BLaER1 treated with 17β-estradiol and CSF1 and Interleukin-3, amounts not matched to agents 10 nM and 100 nM (cell line): ENCODE measurements around the gene ESR1.
"Not testable (repeated sequence)": the region's sequence is repeated elsewhere in the genome, so short reads cannot be mapped to it uniquely, and the experiment has no call there.

Experiments
- H3K27ac ChIP-seq, 11 experiments: shearing (Covaris generic); formaldehyde crosslinking; 2 replicates each; pipeline ENCODE4 v1.8.1; 2022
- H3K27me3 ChIP-seq, 11 experiments: shearing (Covaris generic); formaldehyde crosslinking; 2 replicates each; pipeline ENCODE4 v1.8.1; 2022
- H3K36me3 ChIP-seq, 11 experiments: shearing (Covaris generic); formaldehyde crosslinking; 2 replicates each; pipeline ENCODE4 v1.8.1; 2022
- H3K4me1 ChIP-seq, 10 experiments: shearing (Covaris generic); formaldehyde crosslinking; 2 replicates each; pipeline ENCODE4 v1.8.1; 2022
- H3K4me2 ChIP-seq, 11 experiments: shearing (Covaris generic); formaldehyde crosslinking; 2 replicates each; pipeline ENCODE4 v1.8.1; 2022
- H3K4me3 ChIP-seq, 10 experiments: shearing (Covaris generic); formaldehyde crosslinking; 2 replicates each; pipeline ENCODE4 v1.8.1; 2022
- H3K9ac ChIP-seq, 11 experiments: shearing (Covaris generic); formaldehyde crosslinking; 2 replicates each; pipeline ENCODE4 v1.8.1; 2022
- H3K9me3 ChIP-seq, 11 experiments: shearing (Covaris generic); formaldehyde crosslinking; replicated peaks in 1 of 11; 2 replicates each; pipeline ENCODE4 v1.8.1; 2022
- H4K20me1 ChIP-seq, 11 experiments: shearing (Covaris generic); formaldehyde crosslinking; 2 replicates each; pipeline ENCODE4 v1.8.1; 2022
- Cebpa-rat ChIP-seq, 11 experiments: shearing (Covaris generic); IDR thresholded peaks; 2 replicates each; pipeline ENCODE4 v1.8.1; 2022

ESR1 gene

DNA sequence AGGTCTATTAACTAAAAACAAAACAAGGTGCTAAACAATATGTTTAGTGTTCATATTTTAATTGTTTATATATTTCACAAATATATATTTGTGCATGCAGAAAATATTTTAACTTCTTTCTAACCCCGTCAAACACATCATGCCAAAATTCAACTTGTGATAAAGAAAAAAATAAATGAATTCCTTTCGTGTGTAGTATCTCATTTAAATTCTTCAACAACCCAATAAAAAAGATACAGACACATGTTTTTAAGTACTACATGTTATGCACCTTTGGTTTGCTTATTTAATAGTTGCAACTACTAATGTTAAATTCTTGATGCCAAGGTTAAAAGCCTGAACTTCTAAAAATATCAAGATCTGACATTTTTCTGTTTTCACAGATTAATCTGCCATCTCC is 252.4 kb downstream of the ESR1 start:
- H4K20me1 ChIP-seq: peaks cover 0 to 4% (median 0%) of the 10 kb centered on the region in 11 experiments; a peak in 1 of 22 replicates
- no peaks in the 10 kb centered on the region for H3K4me1 ChIP-seq
- TF ChIP-seq Cebpa-rat (IDR thresholded peaks at IDR 0.05): no peak
- H3K36me3 ChIP-seq: peaks cover 0 to 4% (median 0%) of the 10 kb centered on the region in 11 experiments; a peak in 1 of 22 replicates
- H3K4me2 ChIP-seq: no peak overlapping the region
- H3K27ac ChIP-seq: no peak overlapping the region
- no peak overlapping the region for H3K9ac ChIP-seq
- H3K9me3 ChIP-seq: no peaks in the 10 kb centered on the region
- no peak overlapping the region for H3K4me3 ChIP-seq
- no peaks in the 10 kb centered on the region for H3K27me3 ChIP-seq

DNA sequence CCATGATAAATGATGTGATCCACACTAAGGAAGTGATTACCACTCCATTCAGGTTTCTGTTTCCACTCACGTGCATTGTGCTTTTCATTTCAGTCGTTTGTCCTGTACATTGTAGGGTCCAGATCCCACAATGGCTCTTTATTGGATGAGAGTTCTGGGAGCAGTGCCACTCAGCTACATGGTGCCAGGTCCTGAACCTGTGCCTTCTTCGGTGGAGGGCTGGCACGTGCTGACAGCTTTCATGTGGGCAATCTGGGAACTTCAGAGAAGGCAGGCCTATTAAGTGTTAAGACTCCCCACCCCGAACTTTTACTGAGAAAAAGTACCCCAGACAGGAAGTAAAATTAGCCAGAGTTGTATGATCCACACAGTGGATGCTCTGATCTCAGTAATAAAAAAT is 255.0 kb downstream of the ESR1 start:
- Histone ChIP-seq H3K9me3 (no peaks in the 10 kb centered on the region), H3K36me3 (peaks cover 0 to 4% (median 0%) of the 10 kb centered on the region in 11 experiments; a peak in 1 of 22 replicates), H4K20me1 (0 out of 22 replicates have a peak, but pooled peaks cover 0 to 4% (median 0%) of the 10 kb centered on the region in 11 experiments), H3K4me3 (no peak overlapping the region), H3K9ac (no peak overlapping the region), H3K4me1 (no peaks in the 10 kb centered on the region), H3K27ac (no peak overlapping the region), H3K27me3 (no peaks in the 10 kb centered on the region), H3K4me2 (no peak overlapping the region)
- TF ChIP-seq Cebpa-rat (IDR thresholded peaks at IDR 0.05): no peak

DNA sequence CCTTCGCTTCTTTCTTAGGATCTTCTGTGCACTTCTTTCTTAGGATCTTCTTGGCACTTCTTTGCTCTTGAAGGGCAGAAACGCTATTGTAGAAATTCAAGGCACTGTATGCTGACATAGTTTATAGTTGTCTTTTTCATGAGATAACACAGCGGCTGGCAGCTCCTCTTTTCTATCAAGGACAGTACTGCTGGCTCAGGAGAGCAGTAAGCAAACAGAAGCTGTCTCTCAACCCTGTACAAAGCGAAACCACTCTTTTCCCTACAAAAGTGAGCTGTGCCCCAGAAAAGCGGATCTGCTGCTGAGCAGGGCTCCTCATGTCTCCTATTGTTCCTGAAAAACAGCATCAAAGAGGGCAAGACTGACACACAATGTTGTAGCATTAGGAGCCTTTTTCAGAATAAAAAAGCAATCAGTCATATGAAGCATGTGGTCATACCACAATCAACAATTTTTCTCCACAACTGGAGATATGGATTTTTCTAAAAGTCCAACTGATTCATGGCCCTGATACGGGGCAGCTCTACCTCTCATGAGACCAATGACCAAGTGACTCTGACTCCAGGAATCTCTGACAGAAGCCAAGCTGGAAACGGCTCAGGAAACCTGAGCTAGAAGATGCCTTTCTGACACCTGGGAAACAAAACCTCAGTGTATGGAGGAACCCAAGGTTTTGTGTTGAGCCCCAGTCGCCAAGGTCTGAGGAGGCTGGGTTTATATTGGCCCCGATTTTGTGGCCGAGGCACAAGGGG is 255.9 kb downstream of the ESR1 start:
- Histone ChIP-seq H3K27me3 (no peaks in the 10 kb centered on the region), H4K20me1 (0 out of 22 replicates have a peak, but pooled peaks cover 0 to 4% (median 0%) of the 10 kb centered on the region in 11 experiments), H3K4me3 (no peak overlapping the region), H3K4me1 (no peaks in the 10 kb centered on the region), H3K27ac (no peak overlapping the region), H3K4me2 (no peak overlapping the region), H3K9ac (no peak overlapping the region), H3K36me3 (peaks cover 0 to 4% (median 0%) of the 10 kb centered on the region in 11 experiments; a peak in 1 of 22 replicates), H3K9me3 (no peaks in the 10 kb centered on the region)
- TF ChIP-seq Cebpa-rat (IDR thresholded peaks at IDR 0.05): no peak

DNA sequence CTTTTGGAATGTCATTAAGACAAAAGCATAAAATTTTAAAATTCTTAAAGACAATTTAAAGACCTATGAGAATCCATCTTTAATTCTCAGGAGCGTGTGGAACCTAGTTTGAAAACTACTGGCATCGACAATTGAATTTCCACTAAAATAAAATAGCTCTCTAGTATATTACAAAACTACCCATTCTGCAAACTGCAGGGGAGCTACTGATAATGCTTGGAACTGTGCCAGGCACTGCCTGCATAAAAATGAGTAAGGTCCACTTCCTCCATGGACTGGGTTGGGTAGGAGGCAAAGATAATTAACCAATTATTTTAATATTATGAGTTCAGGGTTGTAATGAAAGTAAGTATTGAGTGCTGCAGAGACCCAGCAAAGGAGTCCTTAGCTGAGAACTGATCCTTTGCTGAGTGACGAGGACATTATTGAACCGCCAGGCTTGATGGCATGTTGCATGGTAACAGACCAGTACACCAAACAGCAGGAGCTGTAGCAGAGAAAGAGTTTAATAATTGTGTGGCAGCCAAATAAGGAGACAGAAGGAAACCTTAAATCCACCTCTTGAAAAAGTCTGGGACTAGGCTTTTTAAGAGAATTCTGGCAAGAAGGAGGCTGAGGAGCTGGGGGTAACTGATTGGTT is 261.3 kb downstream of the ESR1 start:
- H3K27ac ChIP-seq: no peak overlapping the region
- H4K20me1 ChIP-seq: no peaks in the 10 kb centered on the region
- no peaks in the 10 kb centered on the region for H3K4me1 ChIP-seq
- no peaks in the 10 kb centered on the region for H3K36me3 ChIP-seq
- no peaks in the 10 kb centered on the region for H3K27me3 ChIP-seq
- H3K9ac ChIP-seq: no peak overlapping the region
- H3K4me3 ChIP-seq: no peak overlapping the region
- TF ChIP-seq Cebpa-rat (IDR thresholded peaks at IDR 0.05): no peak
- no peak overlapping the region for H3K4me2 ChIP-seq
- no peaks in the 10 kb centered on the region for H3K9me3 ChIP-seq

DNA sequence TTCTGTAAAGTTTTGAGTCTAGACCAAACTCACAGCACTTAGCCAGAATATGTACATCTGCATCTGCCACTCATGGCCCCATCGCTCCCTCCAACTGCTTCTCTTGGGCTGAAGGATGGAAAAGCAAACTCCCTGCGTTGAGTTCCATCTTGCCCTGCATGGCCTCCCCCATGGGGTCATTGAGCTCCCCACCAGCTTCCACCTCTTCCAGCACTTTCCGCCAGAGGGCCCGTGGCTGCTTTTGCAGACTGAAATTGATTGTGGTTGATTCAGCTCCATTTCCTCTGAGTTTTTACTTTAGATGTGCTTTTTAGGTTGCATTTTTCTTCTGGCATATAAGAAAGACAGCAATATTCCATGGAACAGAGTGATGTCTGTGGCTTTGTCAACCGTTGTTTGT is 263.1 kb downstream of the ESR1 start:
- peaks cover 2 to 17% (median 9%) of the 10 kb centered on the region in 11 experiments; a peak in 17 of 22 replicates for H3K9me3 ChIP-seq
- no peak overlapping the region for H3K27ac ChIP-seq

DNA sequence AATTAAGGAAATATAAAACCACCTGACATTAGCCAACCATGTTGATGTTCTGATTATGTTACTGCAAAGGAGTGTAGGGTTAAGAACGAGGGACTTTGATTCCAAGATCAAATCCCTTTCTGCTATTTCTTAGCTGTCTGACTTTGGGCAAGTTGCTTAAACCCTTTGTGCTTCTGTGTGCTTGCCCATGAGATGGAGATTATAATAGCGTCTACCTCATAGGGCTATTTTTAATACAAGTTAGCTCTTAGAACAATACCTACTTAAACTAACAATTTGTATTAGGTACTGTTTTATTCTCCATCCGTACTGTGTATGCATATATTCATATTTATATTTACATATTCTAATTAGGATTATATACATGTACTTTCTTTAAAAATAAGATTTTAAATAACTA is 263.8 kb downstream of the ESR1 start:
- no peaks in the 10 kb centered on the region for H4K20me1 ChIP-seq
- no peak for TF ChIP-seq Cebpa-rat (IDR thresholded peaks at IDR 0.05)
- no peaks in the 10 kb centered on the region for H3K27me3 ChIP-seq
- no peak overlapping the region for H3K9ac ChIP-seq
- no peak overlapping the region for H3K27ac ChIP-seq
- no peak overlapping the region for H3K4me2 ChIP-seq
- H3K9me3 ChIP-seq: peaks cover 10 to 25% (median 17%) of the 10 kb centered on the region in 11 experiments
- H3K4me3 ChIP-seq: no peak overlapping the region
- 0 out of 22 replicates have a peak, but pooled peaks cover 0 to 5% (median 0%) of the 10 kb centered on the region in 11 experiments for H3K36me3 ChIP-seq
- H3K4me1 ChIP-seq: no peaks in the 10 kb centered on the region

More for the DNA sequence above, 263.1 kb downstream of the ESR1 start:
- no peaks in the 10 kb centered on the region for H3K4me1 ChIP-seq
- no peak overlapping the region for H3K9ac ChIP-seq
- H4K20me1 ChIP-seq: no peaks in the 10 kb centered on the region
- H3K4me2 ChIP-seq: no peak overlapping the region
- no peak overlapping the region for H3K4me3 ChIP-seq
- no peaks in the 10 kb centered on the region for H3K27me3 ChIP-seq
- no peaks in the 10 kb centered on the region for H3K36me3 ChIP-seq
- no peak for TF ChIP-seq Cebpa-rat (IDR thresholded peaks at IDR 0.05)

DNA sequence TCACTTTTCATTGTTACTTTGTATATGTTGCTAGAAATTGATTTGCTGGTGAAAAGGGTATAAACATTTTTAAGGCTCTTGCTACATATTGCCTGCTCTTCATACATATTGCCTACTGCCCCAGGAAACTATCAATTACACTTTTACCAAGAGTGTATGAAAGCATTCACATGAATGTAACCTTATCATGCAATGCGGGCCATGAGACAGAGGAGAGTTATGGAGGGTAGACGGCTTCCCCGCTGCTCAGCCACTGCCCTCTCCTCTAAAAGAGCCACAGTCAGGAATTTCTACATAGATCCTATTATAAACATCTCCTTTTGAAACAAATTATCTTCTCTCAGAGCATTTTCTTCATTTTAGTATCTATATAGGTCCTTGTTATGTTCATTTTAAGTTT is 264.4 kb downstream of the ESR1 start:
- TF ChIP-seq Cebpa-rat (IDR thresholded peaks at IDR 0.05): no peak
- no peak overlapping the region for H3K4me3 ChIP-seq
- no peaks in the 10 kb centered on the region for H3K4me1 ChIP-seq
- no peak overlapping the region for H3K9ac ChIP-seq
- no peaks in the 10 kb centered on the region for H3K27me3 ChIP-seq
- no peak overlapping the region for H3K27ac ChIP-seq
- H4K20me1 ChIP-seq: no peaks in the 10 kb centered on the region
- H3K36me3 ChIP-seq: peaks cover 0 to 9% (median 0%) of the 10 kb centered on the region in 11 experiments; a peak in 1 of 22 replicates
- H3K9me3 ChIP-seq: peaks cover 15 to 30% (median 22%) of the 10 kb centered on the region in 11 experiments
- H3K4me2 ChIP-seq: no peak overlapping the region

DNA sequence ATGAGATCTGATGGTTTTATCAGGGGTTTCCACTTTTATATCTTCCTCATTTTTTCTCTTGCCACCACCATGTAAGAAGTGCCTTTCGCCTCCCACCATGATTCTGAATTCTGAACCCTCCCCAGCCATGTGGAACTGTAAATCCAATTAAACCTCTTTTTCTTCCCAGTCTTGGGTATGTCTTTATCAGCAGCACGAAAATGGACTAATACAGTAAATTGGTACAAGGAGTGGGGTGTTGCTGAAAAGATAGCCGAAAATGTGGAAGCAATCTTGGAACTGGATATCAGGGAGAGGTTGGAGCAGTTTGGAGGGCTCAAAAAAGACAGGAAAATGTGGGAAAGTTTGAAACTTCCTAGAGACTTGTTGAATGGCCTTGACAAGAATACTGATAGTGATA is 268.8 kb downstream of the ESR1 start:
- H4K20me1 ChIP-seq, H3K36me3 ChIP-seq, H3K27ac ChIP-seq, H3K27me3 ChIP-seq, H3K9ac ChIP-seq, H3K4me2 ChIP-seq, H3K4me1 ChIP-seq: not testable (repeated sequence)
- H3K4me3 ChIP-seq: peak overlapping the region in 1 of 10 experiments; percentile 3; a peak in 1 of 20 replicates
- peaks cover 36 to 54% (median 43%) of the 10 kb centered on the region in 11 experiments for H3K9me3 ChIP-seq

DNA sequence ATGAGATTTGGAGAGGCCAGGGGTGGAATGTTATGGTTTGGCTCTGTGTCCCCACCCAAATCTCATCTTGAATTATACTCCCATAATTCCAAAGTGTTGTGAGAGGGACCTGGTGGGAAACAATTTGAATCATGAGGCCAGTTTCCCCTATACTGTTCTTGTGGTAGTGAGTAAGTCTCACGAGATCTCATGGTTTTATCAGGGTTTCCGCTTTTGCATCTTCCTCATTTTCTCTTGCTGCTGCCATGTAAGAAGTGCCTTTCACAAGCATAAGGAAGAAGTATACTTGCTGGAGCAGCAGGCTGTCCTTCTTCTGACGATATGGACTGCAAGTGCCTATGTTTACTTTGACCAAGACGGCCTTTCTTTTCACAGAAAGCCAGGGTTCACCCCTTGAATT is 270.5 kb downstream of the ESR1 start:
- Histone ChIP-seq H3K9me3 (peaks cover 36 to 56% (median 45%) of the 10 kb centered on the region in 11 experiments), H3K4me3 (no peak overlapping the region), H3K9ac (no peak overlapping the region), H3K4me1 (no peaks in the 10 kb centered on the region), H3K4me2 (no peak overlapping the region), H3K36me3 (peaks cover 0 to 9% (median 0%) of the 10 kb centered on the region in 11 experiments; a peak in 2 of 22 replicates), H4K20me1 (no peaks in the 10 kb centered on the region), H3K27ac (no peak overlapping the region), H3K27me3 (no peaks in the 10 kb centered on the region)
- no peak for TF ChIP-seq Cebpa-rat (IDR thresholded peaks at IDR 0.05)
